ENCODE data around the gene ECE1. TPM values are rescaled to one million over a fixed set of nuclear protein-coding genes. Genes with fewer than 3 reads are reported as not detected.
A peak's percentile ranks its signal among the peaks of the same experiment; 100 is the strongest.

Gene ECE1
- total RNA-seq, 1 donor from 2014 or later, result 217 TPM

- Mint-ChIP-seq H3K4me3 (ENCODE audit: low read depth) (no peak overlapping the region), H3K9me3 (ENCODE audit: low read depth) (no peaks in the 10 kb centered on the region), H3K4me1 (ENCODE audit: low read depth) (peaks cover 32% of the 10 kb centered on the region), H3K27ac (peak overlapping the region; percentile 74), H3K27me3 (no peaks in the 10 kb centered on the region), H3K36me3 (ENCODE audit: insufficient read depth) (peaks cover 30% of the 10 kb centered on the region)
- TF ChIP-seq CTCF (IDR thresholded peaks at IDR 0.05; ENCODE audit: unreplicated experiment), result no peak
- no peak for DNase-seq (ENCODE audit: low spot score, unreplicated experiment)
Measured at GRCh38 chr1:21246905-21247642, 43.2 kb downstream of the ECE1 start.

GRCh38 chr1:21245688-21246229 is 44.5 kb downstream of the ECE1 start:
- no peak for TF ChIP-seq CTCF (IDR thresholded peaks at IDR 0.05; ENCODE audit: unreplicated experiment)
- Mint-ChIP-seq H3K27ac (no peak overlapping the region), H3K27me3 (no peaks in the 10 kb centered on the region), H3K9me3 (ENCODE audit: low read depth) (no peaks in the 10 kb centered on the region), H3K4me3 (ENCODE audit: low read depth) (no peak overlapping the region), H3K36me3 (ENCODE audit: insufficient read depth) (peaks cover 35% of the 10 kb centered on the region), H3K4me1 (ENCODE audit: low read depth) (peaks cover 26% of the 10 kb centered on the region)
- DNase-seq (ENCODE audit: low spot score, unreplicated experiment), result no peak

GRCh38 chr1:21244986-21245687 is 45.1 kb downstream of the ECE1 start:
- peak; percentile 50 for TF ChIP-seq CTCF (IDR thresholded peaks at IDR 0.05; ENCODE audit: unreplicated experiment)
- no peaks in the 10 kb centered on the region for H3K9me3 Mint-ChIP-seq (ENCODE audit: low read depth)
- no peaks in the 10 kb centered on the region for H3K27me3 Mint-ChIP-seq
- H3K27ac Mint-ChIP-seq, result no peak overlapping the region
- H3K36me3 Mint-ChIP-seq (ENCODE audit: insufficient read depth), result peaks cover 37% of the 10 kb centered on the region
- H3K4me3 Mint-ChIP-seq (ENCODE audit: low read depth), result no peak overlapping the region
- no peak for DNase-seq (ENCODE audit: low spot score, unreplicated experiment)
- H3K4me1 Mint-ChIP-seq (ENCODE audit: low read depth), result peaks cover 22% of the 10 kb centered on the region

GRCh38 chr1:21244154-21244553 is 46.1 kb downstream of the ECE1 start:
- H3K9me3 Mint-ChIP-seq (ENCODE audit: low read depth), result no peaks in the 10 kb centered on the region
- no peak overlapping the region for H3K4me3 Mint-ChIP-seq (ENCODE audit: low read depth)
- no peak for DNase-seq (ENCODE audit: low spot score, unreplicated experiment)
- peaks cover 19% of the 10 kb centered on the region for H3K4me1 Mint-ChIP-seq (ENCODE audit: low read depth)
- no peak for TF ChIP-seq CTCF (IDR thresholded peaks at IDR 0.05; ENCODE audit: unreplicated experiment)
- no peaks in the 10 kb centered on the region for H3K27me3 Mint-ChIP-seq
- no peak overlapping the region for H3K27ac Mint-ChIP-seq
- peaks cover 35% of the 10 kb centered on the region for H3K36me3 Mint-ChIP-seq (ENCODE audit: insufficient read depth)

GRCh38 chr1:21242846-21243245 is 47.4 kb downstream of the ECE1 start:
- Mint-ChIP-seq H3K9me3 (ENCODE audit: low read depth) (no peaks in the 10 kb centered on the region), H3K36me3 (ENCODE audit: insufficient read depth) (peaks cover 38% of the 10 kb centered on the region), H3K27ac (peak overlapping the region; percentile 45), H3K27me3 (no peaks in the 10 kb centered on the region), H3K4me1 (ENCODE audit: low read depth) (peaks cover 17% of the 10 kb centered on the region), H3K4me3 (ENCODE audit: low read depth) (no peak overlapping the region)
- no peak for DNase-seq (ENCODE audit: low spot score, unreplicated experiment)
- no peak for TF ChIP-seq CTCF (IDR thresholded peaks at IDR 0.05; ENCODE audit: unreplicated experiment)

Measured in progenitor cell of endocrine pancreas (in vitro differentiated cells).